Tibial nerve (tissue), 4 donors: ENCODE data around the gene CAMK2N2. TPM values are rescaled to one million over a fixed set of nuclear protein-coding genes. Genes with fewer than 3 reads are reported as not detected.

ENCODE experiments used
- DNase-seq, 2 donors: peaks; one replicate each; pipeline ENCODE4 v3.0.0-alpha.2; 2019; ENCODE audit warnings: low spot score in 2 of 2
- H3K27ac ChIP-seq, 4 donors: fragments of 200-600 bp; sonication (generic) in 3 of 4; one replicate each; pipeline ENCODE4 v1.5.1; 2017 to 2019; ENCODE audit warnings: mild to moderate bottlenecking in 1 of 4
- H3K27me3 ChIP-seq, 2 donors: fragments of 200-600 bp; sonication (generic) in 1 of 2; one replicate each; pipeline versions ENCODE4 v1.5.1 to v1.6.0; 2017 to 2019
- H3K36me3 ChIP-seq, 3 donors: fragments of 200-600 bp; sonication (generic); one replicate each; pipeline ENCODE4 v1.5.1; 2018 to 2019
- H3K4me1 ChIP-seq, 4 donors: fragments of 200-600 bp; sonication (generic) in 3 of 4; one replicate each; pipeline ENCODE4 v1.5.1; 2017 to 2019
- H3K4me3 ChIP-seq, 4 donors: fragments of 200-600 bp; sonication (generic) in 3 of 4; one replicate each; pipeline ENCODE4 v1.5.1; 2017 to 2019; ENCODE audit warnings: mild to moderate bottlenecking in 1 of 4, moderate library complexity in 1 of 4
- H3K9me3 ChIP-seq, 4 donors: fragments of 200-600 bp; sonication (generic) in 3 of 4; one replicate each; pipeline ENCODE4 v1.5.1; 2017 to 2019
- EP300 ChIP-seq, 2 donors: sonication (generic); formaldehyde crosslinking; IDR thresholded peaks; one replicate each; pipeline ENCODE4 v1.6.1; 2017; ENCODE audit warnings: antibody characterized with exemption in 2 of 2, mild to moderate bottlenecking in 1 of 2
- POLR2A ChIP-seq, 2 donors: fragments of 450-650 bp; IDR thresholded peaks; one replicate each; pipeline ENCODE4 v1.6.1; 2017; ENCODE audit warnings: antibody characterized with exemption in 2 of 2, mild to moderate bottlenecking in 2 of 2, moderate library complexity in 2 of 2
- WGBS, 2 donors: methylation state at CpG; one replicate each; pipeline ENCODE4 v1.1.5; 2018; 5-methylcytosine and 5-hydroxymethylcytosine counted together
- small RNA-seq: library from RNA; depleted of rRNA; stranded (forward); fragments of <200 nt; gene quantifications from one replicate; pipeline ENCODE3, GENCODE V24; 2016
- total RNA-seq, 4 donors: library from RNA; depleted of rRNA; stranded (reverse); fragments of >200 nt; gene quantifications; one replicate each; pipeline ENCODE4 v1.1.0, GENCODE V29; 2016
- TF ChIP-seq, protein P1 (sequence below), 5 experiments: fragments of 200-600 bp in 3 of 5; fragments of 450-650 bp in 2 of 5; sonication (generic) in 3 of 5; IDR thresholded peaks; one replicate each; pipeline ENCODE4 v1.5.1; 2016 to 2019; ENCODE audit warnings: antibody characterized with exemption in 5 of 5, mild to moderate bottlenecking in 3 of 5, moderate library complexity in 2 of 5

CAMK2N2 gene
- total RNA-seq, 4 donors from 2014 or later, result not detected

- 75 to 82% methylated on average over 3 of the region's 3 CpGs for WGBS, 2 donors
- Histone ChIP-seq H3K9me3 (no peaks in the 10 kb centered on the region), H3K36me3 (no peaks in the 10 kb centered on the region), H3K4me1 (peaks cover 0 to 4% (median 0%) of the 10 kb centered on the region in 4 donors), H3K27me3 (peaks cover 0 to 49% of the 10 kb centered on the region in 2 donors), H3K4me3 (no peak overlapping the region), H3K27ac (no peak overlapping the region)
- TF ChIP-seq POLR2A (IDR thresholded peaks at IDR 0.05) (no peak), EP300 (IDR thresholded peaks at IDR 0.05) (no peak)
- TF ChIP-seq, protein P1, sequence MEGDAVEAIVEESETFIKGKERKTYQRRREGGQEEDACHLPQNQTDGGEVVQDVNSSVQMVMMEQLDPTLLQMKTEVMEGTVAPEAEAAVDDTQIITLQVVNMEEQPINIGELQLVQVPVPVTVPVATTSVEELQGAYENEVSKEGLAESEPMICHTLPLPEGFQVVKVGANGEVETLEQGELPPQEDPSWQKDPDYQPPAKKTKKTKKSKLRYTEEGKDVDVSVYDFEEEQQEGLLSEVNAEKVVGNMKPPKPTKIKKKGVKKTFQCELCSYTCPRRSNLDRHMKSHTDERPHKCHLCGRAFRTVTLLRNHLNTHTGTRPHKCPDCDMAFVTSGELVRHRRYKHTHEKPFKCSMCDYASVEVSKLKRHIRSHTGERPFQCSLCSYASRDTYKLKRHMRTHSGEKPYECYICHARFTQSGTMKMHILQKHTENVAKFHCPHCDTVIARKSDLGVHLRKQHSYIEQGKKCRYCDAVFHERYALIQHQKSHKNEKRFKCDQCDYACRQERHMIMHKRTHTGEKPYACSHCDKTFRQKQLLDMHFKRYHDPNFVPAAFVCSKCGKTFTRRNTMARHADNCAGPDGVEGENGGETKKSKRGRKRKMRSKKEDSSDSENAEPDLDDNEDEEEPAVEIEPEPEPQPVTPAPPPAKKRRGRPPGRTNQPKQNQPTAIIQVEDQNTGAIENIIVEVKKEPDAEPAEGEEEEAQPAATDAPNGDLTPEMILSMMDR (IDR thresholded peaks at IDR 0.05), result no peak
- no peak for DNase-seq
These were observed 37.4 kb downstream of the CAMK2N2 start for GRCh38 chr3:184223946-184224345.

DNA sequence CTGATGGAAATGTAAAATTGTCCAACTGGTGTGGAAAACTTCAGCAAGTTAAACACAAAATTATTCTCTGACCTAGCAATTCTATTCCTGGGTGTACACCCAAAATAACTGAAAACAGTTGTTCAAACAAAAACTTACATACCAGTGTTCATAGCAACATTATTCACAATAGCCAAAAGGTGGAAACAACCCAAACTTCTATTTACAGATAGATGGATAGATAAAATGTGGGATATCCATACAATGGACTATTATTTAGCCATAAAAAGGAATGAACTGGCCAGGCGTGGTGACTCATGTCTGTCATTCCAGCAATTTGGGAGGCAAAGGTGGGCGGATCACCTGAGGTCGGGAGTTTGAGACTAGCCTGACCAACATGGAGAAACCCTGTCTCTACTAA is 38.8 kb downstream of the CAMK2N2 start:
- Histone ChIP-seq H3K36me3 (no peaks in the 10 kb centered on the region), H3K4me1 (no peaks in the 10 kb centered on the region), H3K9me3 (no peaks in the 10 kb centered on the region), H3K4me3 (no peak overlapping the region), H3K27ac (no peak overlapping the region), H3K27me3 (peaks cover 0 to 34% of the 10 kb centered on the region in 2 donors)
- TF ChIP-seq, protein P1 (IDR thresholded peaks at IDR 0.05), result no peak
- TF ChIP-seq POLR2A (IDR thresholded peaks at IDR 0.05) (no peak), EP300 (IDR thresholded peaks at IDR 0.05) (no peak)
- DNase-seq, result no peak
- 72 to 86% methylated on average over 3 of the region's 3 CpGs for WGBS, 2 donors

DNA sequence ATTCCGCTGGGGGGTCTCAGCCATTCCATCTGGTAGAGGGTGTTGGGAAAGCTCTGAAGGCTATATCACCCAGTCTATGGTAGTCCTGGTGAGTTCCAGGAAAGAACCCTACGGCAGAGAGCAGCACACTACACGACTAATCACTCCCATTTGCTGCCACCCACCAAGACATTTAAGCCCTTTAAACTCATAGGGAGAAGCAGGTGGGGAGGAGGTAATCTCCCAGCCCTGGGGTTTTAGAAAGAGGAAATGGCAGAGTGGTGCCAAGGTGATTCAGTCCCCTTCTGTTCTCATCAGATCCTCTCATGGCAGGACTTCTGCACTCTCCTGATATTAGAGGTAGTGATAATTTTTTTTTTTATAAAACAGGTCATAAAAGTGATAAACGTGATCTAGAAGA is 42.5 kb downstream of the CAMK2N2 start:
- WGBS, 2 donors, result 39 to 58% methylated on average over 4 of the region's 4 CpGs
- no peak overlapping the region for H3K27ac ChIP-seq
- no peaks in the 10 kb centered on the region for H3K36me3 ChIP-seq
- H3K4me3 ChIP-seq, result no peak overlapping the region
- no peaks in the 10 kb centered on the region for H3K9me3 ChIP-seq
- TF ChIP-seq, protein P1 (IDR thresholded peaks at IDR 0.05), result no peak
- no peak for TF ChIP-seq EP300 (IDR thresholded peaks at IDR 0.05)
- no peak for TF ChIP-seq POLR2A (IDR thresholded peaks at IDR 0.05)
- no peaks in the 10 kb centered on the region for H3K4me1 ChIP-seq
- DNase-seq, result no peak
- H3K27me3 ChIP-seq, result peaks cover 0 to 14% of the 10 kb centered on the region in 2 donors

DNA sequence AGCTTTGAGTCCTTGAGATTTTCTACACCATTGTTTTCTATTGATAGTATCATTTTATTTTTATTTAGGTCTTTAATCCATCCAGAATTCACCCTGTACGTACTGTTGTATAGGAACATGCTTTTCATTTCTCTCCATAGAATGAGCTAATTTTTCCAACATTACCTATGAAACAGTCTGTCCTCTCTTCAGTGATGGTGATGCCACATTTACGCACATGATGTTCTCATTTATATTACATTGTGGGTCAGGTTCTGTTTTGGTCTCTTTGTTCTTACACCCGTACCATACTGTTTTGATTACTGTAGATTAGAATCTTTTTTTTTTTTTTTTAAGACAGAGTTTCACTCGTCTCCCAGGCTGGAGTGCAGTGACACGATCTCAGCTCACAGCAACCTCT is 49.6 kb downstream of the CAMK2N2 start:
- Histone ChIP-seq H3K36me3 (no peaks in the 10 kb centered on the region), H3K4me3 (no peak overlapping the region), H3K9me3 (no peaks in the 10 kb centered on the region), H3K27ac (no peak overlapping the region), H3K27me3 (peaks cover 0 to 5% of the 10 kb centered on the region in 2 donors), H3K4me1 (no peaks in the 10 kb centered on the region)
- 74 to 76% methylated on average over 5 of the region's 5 CpGs for WGBS, 2 donors
- TF ChIP-seq, protein P1 (IDR thresholded peaks at IDR 0.05), result no peak
- TF ChIP-seq POLR2A (IDR thresholded peaks at IDR 0.05) (no peak), EP300 (IDR thresholded peaks at IDR 0.05) (no peak)
- no peak for DNase-seq

DNA sequence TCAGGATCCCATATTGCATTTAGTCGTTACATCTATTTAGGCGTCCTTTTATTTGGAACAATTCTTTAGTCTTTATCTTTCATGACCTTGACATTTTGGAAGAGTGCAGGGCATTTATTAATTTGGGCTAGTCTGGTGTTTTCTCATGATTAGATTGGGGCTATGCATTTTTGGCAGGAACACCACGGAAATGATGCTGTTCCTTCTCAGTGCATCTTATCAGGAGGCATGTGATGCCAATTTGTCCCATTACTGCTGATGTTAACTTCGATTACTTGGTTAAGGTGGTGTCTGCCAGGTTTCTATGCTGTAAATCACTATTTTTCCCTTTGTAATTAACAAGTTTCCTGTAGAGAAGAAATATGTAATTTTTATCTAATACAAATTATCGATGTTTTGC is 50.1 kb downstream of the CAMK2N2 start:
- 76 to 80% methylated on average over 5 of the region's 5 CpGs for WGBS, 2 donors
- Histone ChIP-seq H3K27me3 (peaks cover 0 to 9% of the 10 kb centered on the region in 2 donors), H3K4me3 (no peak overlapping the region), H3K9me3 (no peaks in the 10 kb centered on the region), H3K36me3 (no peaks in the 10 kb centered on the region), H3K27ac (no peak overlapping the region), H3K4me1 (no peaks in the 10 kb centered on the region)
- DNase-seq, result no peak
- TF ChIP-seq EP300 (IDR thresholded peaks at IDR 0.05) (no peak), POLR2A (IDR thresholded peaks at IDR 0.05) (no peak)
- TF ChIP-seq, protein P1 (IDR thresholded peaks at IDR 0.05), result no peak

Small RNA genes within 50 kb of the gene (small RNA-seq; reads per million reads assigned to genes)
- 0.47 reads per million for gene MIR1224

Other genes with a start within 250 kb of the CAMK2N2 start
- 10 to 100 TPM; 34.9 to 61.2 (median 45.0) TPM for gene ABCC5, start 243.7 kb downstream of the CAMK2N2 start, total RNA-seq
- gene HTR3D, start 229.8 kb downstream of the CAMK2N2 start, total RNA-seq, result not detected
- not detected for gene HTR3C, start 208.5 kb downstream of the CAMK2N2 start, total RNA-seq
- not detected for gene HTR3E, start 164.5 kb downstream of the CAMK2N2 start, total RNA-seq
- gene EIF2B5, start 126.2 kb downstream of the CAMK2N2 start, total RNA-seq, result 10 to 100 TPM; 28.8 to 51.0 (median 36.5) TPM
- 10 to 100 TPM; 45.2 to 86.5 (median 66.1) TPM for gene DVL3, start 106.2 kb downstream of the CAMK2N2 start, total RNA-seq
- gene AP2M1, start 86.7 kb downstream of the CAMK2N2 start, total RNA-seq, result 100 to 1,000 TPM; 182 to 212 (median 199) TPM
- gene ABCF3, start 75.4 kb downstream of the CAMK2N2 start, total RNA-seq, result 10 to 100 TPM; 51.6 to 96.9 (median 64.0) TPM
- 1 to 10 TPM in 1 of 4 donors, under 1 TPM in 2, not detected in 1; 0.21 to 1.8 (median 0.22) TPM for gene VWA5B2, start 32.0 kb downstream of the CAMK2N2 start, total RNA-seq
- gene ALG3, start 12.6 kb downstream of the CAMK2N2 start, total RNA-seq, result 10 to 100 TPM; 38.9 to 79.5 (median 58.7) TPM
- 1 to 10 TPM in 3 of 4 donors, under 1 TPM in 1; 0.98 to 4.8 (median 2.5) TPM for gene EEF1AKMT4, start 11.9 kb downstream of the CAMK2N2 start, total RNA-seq
- gene ECE2, start 14.5 kb upstream of the CAMK2N2 start, total RNA-seq, result not detected
- 100 to 1,000 TPM; 122 to 226 (median 152) TPM for gene PSMD2, start 37.7 kb upstream of the CAMK2N2 start, total RNA-seq
- 100 to 1,000 TPM; 173 to 248 (median 192) TPM for gene EIF4G1, start 53.1 kb upstream of the CAMK2N2 start, total RNA-seq
- 10 to 100 TPM; 35.0 to 45.3 (median 39.6) TPM for gene FAM131A, start 76.0 kb upstream of the CAMK2N2 start, total RNA-seq
- gene CLCN2, start 100.1 kb upstream of the CAMK2N2 start, total RNA-seq, result 10 to 100 TPM; 51.3 to 86.3 (median 54.9) TPM
- 100 to 1,000 TPM in 1 of 4 donors, 10 to 100 TPM in 3; 65.1 to 181 (median 95.3) TPM for gene POLR2H, start 100.2 kb upstream of the CAMK2N2 start, total RNA-seq
- gene THPO, start 116.7 kb upstream of the CAMK2N2 start, total RNA-seq, result under 1 TPM in 3 of 4 donors, not detected in 1; 0.20 to 0.84 (median 0.44) TPM
- gene CHRD, start 118.5 kb upstream of the CAMK2N2 start, total RNA-seq, result 10 to 100 TPM; 29.1 to 44.6 (median 34.3) TPM